ENCODE data around the gene KLF1. TPM values are rescaled to one million over a fixed set of nuclear protein-coding genes. Genes with fewer than 3 reads are reported as not detected.
A peak's percentile ranks its signal among the peaks of the same experiment; 100 is the strongest.

The KLF1 gene
- polyA plus RNA-seq, 2 of the 4 experiments (the other 2 are of a cell fraction) = not detected

GRCh38 chr19:12936582-12936981 is 49.6 kb upstream of the KLF1 start:
- Histone ChIP-seq H3K4me2 (no peak overlapping the region), H3K9me3 (no peaks in the 10 kb centered on the region), H3K4me1 (peaks cover 29% of the 10 kb centered on the region), H3K4me3 (no peak overlapping the region), H3K27ac (peak overlapping the region in 1 of 2 experiments; percentile 92; a peak in 2 of 6 replicates)
- no peak for ATAC-seq
- no peak for FAIRE-seq
- ChIA-PET CTCF (no interaction called here), POLR2A (no interaction called here)
- no peak for DNase-seq (ENCODE audit: low read depth in 1 of 2, low spot score in 1 of 2)
- TF ChIP-seq FOXS1 (CRISPR knock-in tag; IDR thresholded peaks at IDR 0.05) = no peak
- no peak for TF ChIP-seq ZNF302 (CRISPR knock-in tag; IDR thresholded peaks at IDR 0.05)
- no peak for TF ChIP-seq HES2 (IDR thresholded peaks at IDR 0.05)
- no peak for TF ChIP-seq HDAC2 (IDR thresholded peaks at IDR 0.05)
- TF ChIP-seq CBX8 (IDR thresholded peaks at IDR 0.05) = no peak
- no peak for TF ChIP-seq PBX3 (IDR thresholded peaks at IDR 0.05)
- no peak for TF ChIP-seq HOXB13 (CRISPR knock-in tag; IDR thresholded peaks at IDR 0.05; ENCODE audit: low read depth)
- TF ChIP-seq ESRRA (IDR thresholded peaks at IDR 0.05; ENCODE audit: borderline replicate concordance, low read length) = no peak
- TF ChIP-seq FOSL2 (IDR thresholded peaks at IDR 0.05) = no peak
- TF ChIP-seq FOSL2 (CRISPR knock-in tag; IDR thresholded peaks at IDR 0.05) = no peak
- 87% methylated on average over 7 of the region's 7 CpGs for WGBS (ENCODE audit: missing lambda C conversion rate)

- Histone ChIP-seq H3K4me2 (no peak overlapping the region), H3K9me3 (no peaks in the 10 kb centered on the region), H3K4me1 (peaks cover 20% of the 10 kb centered on the region), H3K4me3 (no peak overlapping the region), H3K27ac (no peak overlapping the region)
- TF ChIP-seq TP53 (CRISPR knock-in tag; IDR thresholded peaks at IDR 0.05) (no peak), BCL3 (IDR thresholded peaks at IDR 0.05) (no peak), MAFK (IDR thresholded peaks at IDR 0.05; ENCODE audit: partially characterized antibody) (no peak), JUN (IDR thresholded peaks at IDR 0.05) (no peak), NFE2L2 (conservative IDR thresholded peaks at IDR 0.05; ENCODE audit: low read length) (no peak), ZC3H11A (IDR thresholded peaks at IDR 0.05) (no peak), E2F6 (IDR thresholded peaks at IDR 0.05; ENCODE audit: borderline replicate concordance, low read depth) (no peak), KDM1A (IDR thresholded peaks at IDR 0.05; ENCODE audit: low read depth) (no peak), EP300 (IDR thresholded peaks at IDR 0.05) (no peak), SREBF2 (IDR thresholded peaks at IDR 0.05) (no peak), MAZ (IDR thresholded peaks at IDR 0.05; ENCODE audit: borderline replicate concordance, low read depth, low read length) (no peak), REST (IDR thresholded peaks at IDR 0.05) (no peak), PHF8 (IDR thresholded peaks at IDR 0.05; ENCODE audit: borderline replicate concordance, low read depth) (no peak), CBX2 (IDR thresholded peaks at IDR 0.05; ENCODE audit: borderline replicate concordance, low read depth) (no peak), ELK1 (IDR thresholded peaks at IDR 0.05; ENCODE audit: low read depth, low read length) (no peak), TFCP2L1 (CRISPR knock-in tag; IDR thresholded peaks at IDR 0.05) (no peak), ZSCAN20 (CRISPR knock-in tag; IDR thresholded peaks at IDR 0.05) (no peak)
- ChIA-PET POLR2A (no interaction called here), CTCF (no interaction called here)
- ATAC-seq (no peak), DNase-seq (ENCODE audit: low read depth in 1 of 2, low spot score in 1 of 2) (no peak), FAIRE-seq (no peak)
- WGBS (ENCODE audit: missing lambda C conversion rate) = 90% methylated on average over 9 of the region's 10 CpGs
Observed at GRCh38 chr19:12935071-12935470, 48.1 kb upstream of the KLF1 start.
